Measurements from ENCODE around the gene TBC1D30.

The TBC1D30 gene

GRCh38 chr12:64911912-64912311 lies 87.5 kb downstream of the TBC1D30 start:
- no peak for DNase-seq

- no peak for DNase-seq
Observed at GRCh38 chr12:64912516-64913255, 88.2 kb downstream of the TBC1D30 start.

- DNase-seq: no peak
Observed at GRCh38 chr12:64915242-64915641, 90.8 kb downstream of the TBC1D30 start.

- no peak for DNase-seq
Observed at GRCh38 chr12:64916411-64917261, 92.2 kb downstream of the TBC1D30 start.

- no peak for DNase-seq
Observed at GRCh38 chr12:64918344-64918743, 93.9 kb downstream of the TBC1D30 start.

GRCh38 chr12:64918801-64919200 lies 94.4 kb downstream of the TBC1D30 start:
- no peak for DNase-seq

GRCh38 chr12:64922853-64923252 lies 98.4 kb downstream of the TBC1D30 start:
- DNase-seq: no peak

GRCh38 chr12:64923536-64923935 lies 99.1 kb downstream of the TBC1D30 start:
- no peak for DNase-seq

Measured in activated CD4-positive, alpha-beta T cell treated with anti-CD3 and anti-CD28 coated beads for 4 hours (primary cell).